ENCODE measurements around the gene FMO4. TPM values are rescaled to one million over a fixed set of nuclear protein-coding genes. Genes with fewer than 3 reads are reported as not detected.

FMO4 gene
- 0.96 and 3.9 TPM in 2 replicates for total RNA-seq

GRCh38 chr1:171313835-171314320 lies at the start of gene FMO4:
Gene FMO4 (plus strand): TSS chr1:171314183. CDS start chr1:171319826, 5,643 bp downstream.

Other genes with a start within 250 kb of the FMO4 start
- gene FMO3, start 223.3 kb upstream of the FMO4 start, total RNA-seq: 0.38 and 12.1 TPM in 2 replicates
- 1.3 and 27.9 TPM in 2 replicates for gene FMO2, start 128.9 kb upstream of the FMO4 start, total RNA-seq
- gene FMO1, start 65.7 kb upstream of the FMO4 start, total RNA-seq: 0.28 TPM in 1 of 2 replicates, not detected in the other
- 33.9 and 42.0 TPM in 2 replicates for gene PRRC2C, start 171.3 kb downstream of the FMO4 start, total RNA-seq

Measured in regular cardiac myocyte (primary cell).